ENCODE measurements around the gene FBXO10.

- TF ChIP-seq EZH2 (IDR thresholded peaks at IDR 0.05; ENCODE audit: low read depth, unreplicated experiment) (no peak), CTCF (conservative IDR thresholded peaks at IDR 0.05; ENCODE audit: low read depth in 2 of 2) (peak; percentile 17 to 24; a peak in 2 of 4 replicates), POLR2AphosphoS5 (IDR thresholded peaks at IDR 0.05; ENCODE audit: low read depth) (no peak), EZH2phosphoT487 (IDR thresholded peaks at IDR 0.05; ENCODE audit: unreplicated experiment) (no peak), ZNF114 (CRISPR knock-in tag; IDR thresholded peaks at IDR 0.05) (no peak), REST (IDR thresholded peaks at IDR 0.05; ENCODE audit: unreplicated experiment) (no peak), CREB1 (CRISPR knock-in tag; IDR thresholded peaks at IDR 0.05; ENCODE audit: low read depth) (no peak), NANOG (IDR thresholded peaks at IDR 0.05; ENCODE audit: borderline replicate concordance) (no peak), JUNB (IDR thresholded peaks at IDR 0.05; ENCODE audit: unreplicated experiment) (no peak), ETS1 (IDR thresholded peaks at IDR 0.05) (no peak)
Measured at GRCh38 chr9:37480759-37481158, 95.4 kb downstream of the FBXO10 start.

Measured in GM23338 (cell line).